ENCODE measurements around the gene TAS1R2.

The TAS1R2 gene

GRCh38 chr1:18879215-18879790 lies 19.8 kb upstream of the TAS1R2 start:
- peaks cover 10% of the 10 kb centered on the region for H3K36me3 ChIP-seq (ENCODE audit: control insufficient read depth, insufficient read depth, low read length)
- H3K27me3 ChIP-seq (replicated peaks; ENCODE audit: control insufficient read depth, insufficient read depth, low read length) = no peaks in the 10 kb centered on the region
- TF ChIP-seq CTCF (IDR thresholded peaks at IDR 0.05; ENCODE audit: insufficient read depth, low read length, poor library complexity, severe bottlenecking) = no peak
- no peak for DNase-seq (ENCODE audit: extremely low read depth, insufficient read length)
- H3K4me3 ChIP-seq (replicated peaks; ENCODE audit: low read depth, low read length) = no peak overlapping the region

- Histone ChIP-seq H3K36me3 (ENCODE audit: control insufficient read depth, insufficient read depth, low read length) (peaks cover 12% of the 10 kb centered on the region), H3K4me3 (replicated peaks; ENCODE audit: low read depth, low read length) (no peak overlapping the region), H3K27me3 (replicated peaks; ENCODE audit: control insufficient read depth, insufficient read depth, low read length) (no peaks in the 10 kb centered on the region)
- no peak for TF ChIP-seq CTCF (IDR thresholded peaks at IDR 0.05; ENCODE audit: insufficient read depth, low read length, poor library complexity, severe bottlenecking)
- no peak for DNase-seq (ENCODE audit: extremely low read depth, insufficient read length)
These were observed 19.2 kb upstream of the TAS1R2 start for GRCh38 chr1:18878538-18879214.

DNA sequence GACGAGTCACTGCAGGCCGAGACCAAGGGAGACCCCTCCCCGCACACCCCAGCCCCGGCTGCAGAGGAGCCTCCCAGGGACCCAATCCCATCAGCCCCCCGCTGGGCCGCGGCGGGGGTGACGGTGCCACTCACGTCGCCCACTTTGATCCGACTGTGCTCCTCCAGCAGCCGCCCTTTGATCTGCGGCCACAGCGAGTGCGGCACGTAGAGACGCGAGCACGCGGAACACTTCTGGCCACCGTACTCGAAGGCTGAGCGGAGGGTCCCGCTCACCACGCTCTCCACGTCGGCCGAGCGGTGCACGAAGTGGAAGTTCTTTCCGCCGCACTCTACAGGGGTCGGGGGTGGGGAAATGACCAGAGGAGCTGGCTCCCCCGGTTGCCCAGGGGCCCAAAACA lies 17.8 kb upstream of the TAS1R2 start:
- Histone ChIP-seq H3K4me3 (replicated peaks; ENCODE audit: low read depth, low read length) (no peak overlapping the region), H3K27me3 (replicated peaks; ENCODE audit: control insufficient read depth, insufficient read depth, low read length) (no peaks in the 10 kb centered on the region), H3K36me3 (ENCODE audit: control insufficient read depth, insufficient read depth, low read length) (peaks cover 4% of the 10 kb centered on the region)
- TF ChIP-seq CTCF (IDR thresholded peaks at IDR 0.05; ENCODE audit: insufficient read depth, low read length, poor library complexity, severe bottlenecking) = no peak
- DNase-seq (ENCODE audit: extremely low read depth, insufficient read length) = no peak

DNA sequence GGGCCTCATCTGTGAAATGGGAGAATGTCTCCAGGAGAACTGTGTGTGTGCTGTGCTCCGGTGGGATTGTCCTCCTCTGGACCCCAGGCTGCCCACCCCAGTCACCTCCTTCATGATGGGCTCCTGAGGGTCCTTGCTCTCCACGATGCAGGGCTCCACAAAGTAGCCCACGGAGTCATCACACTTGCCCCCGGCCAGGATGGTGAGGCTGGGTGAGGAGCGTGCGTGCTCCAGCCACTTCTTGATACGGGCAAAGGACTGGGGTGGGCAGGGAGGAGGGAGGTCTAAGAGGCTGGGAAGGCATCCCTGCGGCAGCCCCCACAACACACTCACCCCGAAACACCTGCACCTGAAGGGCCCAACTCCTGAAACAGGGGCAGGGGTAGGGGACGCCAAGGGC lies 16.8 kb upstream of the TAS1R2 start:
- H3K27me3 ChIP-seq (replicated peaks; ENCODE audit: control insufficient read depth, insufficient read depth, low read length) = no peaks in the 10 kb centered on the region
- H3K4me3 ChIP-seq (replicated peaks; ENCODE audit: low read depth, low read length) = no peak overlapping the region
- TF ChIP-seq CTCF (IDR thresholded peaks at IDR 0.05; ENCODE audit: insufficient read depth, low read length, poor library complexity, severe bottlenecking) = no peak
- H3K36me3 ChIP-seq (ENCODE audit: control insufficient read depth, insufficient read depth, low read length) = peaks cover 4% of the 10 kb centered on the region
- no peak for DNase-seq (ENCODE audit: extremely low read depth, insufficient read length)

DNA sequence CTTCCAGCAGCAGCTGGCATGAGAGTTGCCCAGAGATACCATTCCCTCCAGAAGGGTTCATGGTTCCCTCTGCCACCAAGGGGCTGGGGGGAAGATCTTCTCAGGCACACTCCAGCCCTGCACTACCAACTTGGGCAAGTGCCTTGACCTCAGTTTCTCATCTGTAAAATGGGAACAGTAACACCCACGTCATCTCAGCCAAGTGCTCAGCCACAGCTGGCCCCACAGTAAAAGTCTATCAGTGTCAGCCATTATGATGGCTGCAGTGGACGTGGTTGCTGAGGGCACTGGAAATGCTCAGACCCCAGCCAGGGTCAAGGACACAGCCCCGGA lies 16.3 kb upstream of the TAS1R2 start:
- no peak for TF ChIP-seq CTCF (IDR thresholded peaks at IDR 0.05; ENCODE audit: insufficient read depth, low read length, poor library complexity, severe bottlenecking)
- H3K27me3 ChIP-seq (replicated peaks; ENCODE audit: control insufficient read depth, insufficient read depth, low read length) = no peaks in the 10 kb centered on the region
- DNase-seq (ENCODE audit: extremely low read depth, insufficient read length) = no peak
- H3K36me3 ChIP-seq (ENCODE audit: control insufficient read depth, insufficient read depth, low read length) = peaks cover 2% of the 10 kb centered on the region
- no peak overlapping the region for H3K4me3 ChIP-seq (replicated peaks; ENCODE audit: low read depth, low read length)

All from GM06990 (cell line).